Stimulated activated CD4-positive, alpha-beta T cell treated with anti-CD3 and anti-CD28 coated beads, Interleukin-2, amount 100 ng/mL, for 4 hours (primary cell): Measurements from ENCODE around the gene FCMR.
"Not testable (repeated sequence)": the region's sequence is repeated elsewhere in the genome, so short reads cannot be mapped to it uniquely, and the experiment has no call there.

Experiments used
- DNase-seq: peaks from one replicate; pipeline ENCODE4 v3.0.0-alpha.2; 2020; ENCODE audit warnings: low read depth

Gene FCMR

GRCh38 chr1:206949641-206950040 is 27.9 kb upstream of the FCMR start:
- no peak for DNase-seq

DNA sequence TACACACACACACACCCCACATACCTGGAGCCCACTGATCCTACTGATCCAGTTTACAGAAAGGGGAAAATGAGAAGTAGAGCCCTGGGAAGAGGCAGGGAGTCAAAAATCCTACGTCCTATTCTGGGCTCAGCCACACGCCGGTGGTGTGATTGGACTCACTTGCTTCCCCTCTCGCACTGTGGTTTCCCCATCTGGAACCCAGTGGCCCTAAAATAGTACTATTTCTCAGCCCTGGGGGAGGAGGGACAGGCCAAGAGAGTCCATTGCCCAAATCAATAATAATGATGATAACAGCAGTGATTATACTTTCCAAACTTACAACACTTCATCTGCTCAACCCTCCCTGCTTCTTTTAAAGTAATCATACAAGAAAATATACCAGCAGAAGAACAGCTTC is 27.5 kb upstream of the FCMR start:
- DNase-seq: no peak

GRCh38 chr1:206947255-206947654 is 25.5 kb upstream of the FCMR start:
- DNase-seq: no peak

DNA sequence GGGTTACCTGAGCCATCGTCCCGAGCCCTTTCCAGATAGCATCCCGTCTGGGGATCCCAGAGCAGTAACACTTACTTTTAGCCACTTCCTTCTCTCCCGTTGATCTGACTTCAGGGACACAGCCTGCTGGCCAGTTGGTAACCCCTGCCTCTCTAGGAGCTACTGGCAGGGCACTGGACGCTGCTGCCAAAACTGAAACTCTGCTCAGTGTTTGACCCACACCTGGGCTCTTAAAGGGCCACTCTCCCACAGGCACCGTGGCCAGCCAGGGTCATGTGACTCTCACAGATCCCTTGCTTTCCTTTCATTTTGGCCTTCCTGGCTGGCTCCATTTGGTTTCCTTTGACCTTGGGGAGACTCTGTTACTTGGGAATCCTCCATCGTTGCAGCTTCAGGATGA is 24.5 kb upstream of the FCMR start, which contains the start of gene PIGR:
PIGR (minus strand) TSS at position 206 of the 400 bp plus-strand sequence. CDS start 5,935 bp downstream, outside the sequence.
- no peak for DNase-seq

- DNase-seq: no peak
These were observed 24.0 kb upstream of the FCMR start for GRCh38 chr1:206945779-206946178.

DNA sequence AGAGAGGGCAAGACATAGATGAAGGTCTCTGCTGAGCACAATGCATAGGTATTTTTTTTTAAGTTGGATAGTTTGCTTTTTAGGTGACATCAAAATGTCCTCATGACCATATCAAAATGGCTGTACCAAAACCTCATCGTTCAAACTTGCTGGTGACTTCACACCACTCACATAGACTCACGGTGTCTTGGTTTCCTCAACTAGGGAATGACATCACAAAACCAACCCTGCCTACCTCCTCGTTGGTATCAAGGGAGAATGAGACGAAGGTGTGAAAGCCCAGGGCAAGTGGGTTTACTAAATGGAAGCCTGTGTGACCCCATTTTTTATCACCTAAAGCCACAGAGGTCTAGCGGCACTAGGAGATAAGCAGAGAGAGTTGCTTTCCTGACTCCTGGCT is 23.0 kb upstream of the FCMR start:
- no peak for DNase-seq

DNA sequence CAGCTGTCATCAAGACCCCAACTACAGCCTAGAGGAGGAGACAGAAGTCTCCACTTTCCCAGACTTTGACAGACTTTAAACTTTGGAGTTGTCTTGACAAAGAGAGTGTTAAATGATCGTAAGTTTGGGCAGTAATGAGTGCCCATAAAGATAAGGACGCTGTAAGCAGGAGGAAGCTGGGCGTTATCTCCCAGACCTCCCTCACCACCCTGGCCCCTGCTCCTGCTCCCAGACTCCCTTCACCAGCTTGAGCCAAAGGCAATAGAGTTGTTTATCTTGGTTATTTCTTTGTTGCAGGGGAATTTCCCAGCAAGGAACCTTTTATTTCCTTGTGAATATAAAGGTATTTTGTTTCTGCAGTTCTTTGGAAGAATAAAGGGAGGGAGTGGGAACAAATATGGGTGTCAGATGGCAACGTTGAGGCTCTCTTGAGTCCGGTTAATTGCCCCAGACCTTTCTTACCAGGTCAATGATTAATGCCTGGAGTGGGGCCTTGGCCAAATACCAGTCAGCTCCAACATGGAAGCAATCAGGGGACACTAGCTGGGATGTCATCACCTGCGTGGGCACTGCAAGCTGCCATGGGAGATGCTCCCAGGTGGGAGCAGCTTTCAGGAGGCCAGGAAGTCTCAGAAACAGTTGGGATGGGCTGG is 20.2 kb upstream of the FCMR start:
- no peak for DNase-seq

- no peak for DNase-seq
These were observed 18.8 kb upstream of the FCMR start for GRCh38 chr1:206940588-206940936.

DNA sequence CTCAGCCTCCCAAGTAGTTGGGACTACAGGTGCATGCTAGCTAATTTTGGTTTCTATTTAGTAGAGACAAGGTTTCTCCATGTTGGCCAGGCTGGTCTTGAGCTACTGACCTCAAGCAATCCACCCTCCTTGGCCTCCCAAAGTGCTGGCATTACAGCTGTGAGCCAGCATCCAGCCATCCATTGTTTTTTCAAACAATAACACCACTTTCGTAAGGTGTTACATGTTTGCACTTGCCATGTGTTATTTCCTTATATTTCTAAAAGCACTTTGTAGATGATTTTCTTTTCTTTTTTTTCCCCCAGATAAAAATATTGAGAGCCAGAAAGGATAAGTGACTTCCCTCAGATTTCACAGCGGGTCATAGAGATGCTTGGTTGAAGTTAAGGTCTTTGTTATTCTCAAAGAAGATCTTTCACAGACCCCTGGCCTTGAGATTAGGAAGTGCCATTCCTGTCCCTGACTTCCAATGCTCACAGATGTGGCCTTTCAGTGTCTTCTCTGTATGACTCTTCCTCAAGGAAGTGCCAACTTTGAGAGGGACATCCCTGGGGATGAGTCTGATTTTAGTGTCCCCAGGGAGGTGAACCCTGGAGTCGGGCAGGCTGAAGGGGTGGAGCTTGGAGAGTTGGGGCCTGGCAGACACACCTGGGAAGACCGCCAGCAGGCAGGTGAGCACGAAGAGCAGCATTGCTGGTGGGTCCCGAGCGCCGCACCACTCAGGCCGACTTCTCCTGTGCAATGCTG is 18.3 kb upstream of the FCMR start:
- no peak for DNase-seq

- no peak for DNase-seq
These were observed 17.4 kb upstream of the FCMR start for GRCh38 chr1:206939131-206939530.

GRCh38 chr1:206937425-206937824 is 15.7 kb upstream of the FCMR start:
- no peak for DNase-seq

- no peak for DNase-seq
These were observed 13.8 kb upstream of the FCMR start for GRCh38 chr1:206935491-206936067.

DNA sequence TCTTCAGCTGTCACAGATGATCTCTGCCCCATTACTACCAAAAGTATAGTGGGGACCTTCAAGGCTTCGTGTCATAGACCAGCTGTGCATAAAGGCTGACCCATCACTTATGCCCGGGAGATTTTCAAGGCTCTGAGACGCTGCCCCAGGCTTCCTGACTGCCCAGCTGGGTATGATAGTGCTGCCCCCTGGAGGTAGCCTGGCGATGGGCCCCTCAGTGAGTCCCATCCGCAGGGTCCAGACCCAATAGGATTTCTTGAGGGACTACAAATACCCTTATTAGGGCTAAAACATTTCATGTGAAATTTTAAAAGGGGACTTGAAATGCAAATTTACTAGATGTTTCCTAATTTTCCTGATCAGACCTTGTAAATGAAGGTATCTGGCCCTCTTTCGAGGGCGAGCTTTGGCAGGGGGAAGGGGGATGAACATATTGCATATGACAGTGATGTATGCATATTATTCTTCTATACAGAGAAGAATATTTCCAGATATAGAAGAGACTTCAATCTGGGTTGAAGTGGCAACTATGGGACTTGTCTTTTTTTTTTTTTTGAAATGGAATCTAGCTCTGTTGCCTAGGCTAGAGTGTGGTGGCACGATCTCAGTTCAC is 11.7 kb upstream of the FCMR start:
- peak; percentile 60 for DNase-seq

DNA sequence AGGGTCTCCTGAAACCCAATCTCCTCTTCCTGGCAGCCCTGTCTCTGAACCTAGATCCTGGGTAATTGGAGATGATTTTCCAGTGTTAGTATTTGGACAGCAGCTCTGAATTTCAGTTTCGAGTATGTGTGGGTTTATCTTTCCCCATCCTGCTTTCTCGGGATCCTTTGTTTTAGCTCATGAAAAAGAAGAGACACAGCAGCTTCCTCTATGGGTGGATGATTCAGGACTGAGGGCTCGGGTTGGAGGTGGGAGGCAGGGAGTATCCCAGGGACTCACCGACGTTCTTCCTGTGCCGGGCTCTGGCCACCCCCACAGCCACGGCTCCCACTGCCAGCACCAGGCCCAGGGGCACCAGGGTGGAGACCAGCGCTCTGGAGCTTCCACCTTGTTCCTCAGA is 10.4 kb upstream of the FCMR start:
- DNase-seq: no peak

- no peak for DNase-seq
These were observed 10.0 kb upstream of the FCMR start for GRCh38 chr1:206931709-206932108.

- no peak for DNase-seq
These were observed 8.6 kb upstream of the FCMR start for GRCh38 chr1:206930210-206930798.

DNA sequence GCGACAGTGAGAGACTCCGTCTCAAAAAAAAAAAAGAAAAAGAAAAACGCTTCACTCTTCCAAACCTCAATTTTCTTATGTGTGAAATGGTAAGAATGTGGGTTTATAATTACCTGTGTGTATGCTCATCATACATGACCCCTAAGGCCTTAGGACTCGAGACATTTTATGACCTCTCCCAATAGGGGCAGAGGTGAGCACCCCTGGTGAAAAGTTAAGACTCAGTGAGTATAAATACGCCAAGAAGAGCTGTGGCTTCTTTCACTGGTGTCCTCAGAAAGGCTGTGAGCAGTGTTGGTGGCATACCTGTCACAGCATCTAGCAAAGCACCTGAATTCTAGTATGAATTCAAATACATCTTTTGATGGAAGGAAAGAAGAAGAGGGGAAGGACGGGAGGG is 7.8 kb upstream of the FCMR start:
- DNase-seq: no peak

GRCh38 chr1:206926286-206926685 is 4.5 kb upstream of the FCMR start:
- DNase-seq: no peak

GRCh38 chr1:206925106-206925736 is 3.5 kb upstream of the FCMR start:
- DNase-seq: no peak

GRCh38 chr1:206924592-206925105 is 2.9 kb upstream of the FCMR start:
- DNase-seq: no peak

DNA sequence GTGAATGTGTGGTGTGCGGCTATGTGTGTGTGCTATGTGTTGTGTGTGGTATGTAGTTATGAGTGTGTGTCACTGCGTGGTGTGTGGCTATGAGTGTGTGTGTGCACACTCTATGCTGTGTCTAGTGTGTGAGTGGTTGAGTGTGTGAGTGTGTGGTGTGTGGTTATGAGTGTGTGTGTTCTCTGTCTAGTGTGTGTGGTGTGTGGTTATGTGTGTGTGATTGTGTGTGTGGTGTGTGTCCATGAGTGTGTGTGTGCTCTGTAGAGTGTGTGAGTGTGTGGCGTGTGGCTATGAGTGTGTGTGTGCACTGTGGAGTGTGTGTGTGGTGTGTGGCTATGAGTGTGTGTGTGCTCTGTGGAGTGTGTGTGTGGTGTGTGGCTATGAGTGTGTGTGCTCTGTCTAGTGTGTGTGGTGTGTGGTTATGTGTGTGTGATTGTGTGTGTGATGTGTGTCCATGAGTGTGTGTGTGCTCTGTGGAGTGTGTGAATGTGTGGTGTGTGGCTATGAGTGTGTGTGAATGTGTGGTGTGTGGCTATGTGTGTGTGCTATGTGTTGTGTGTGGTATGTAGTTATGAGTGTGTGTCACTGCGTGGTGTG is 2.3 kb upstream of the FCMR start:
- DNase-seq: not testable (repeated sequence)
